Measurements from ENCODE around the gene SURF4. TPM values are rescaled to one million over a fixed set of nuclear protein-coding genes. Genes with fewer than 3 reads are reported as not detected.
A peak's percentile ranks its signal among the peaks of the same experiment; 100 is the strongest.
"Not testable (repeated sequence)": the region's sequence is repeated elsewhere in the genome, so short reads cannot be mapped to it uniquely, and the experiment has no call there.

Gene SURF4
- total RNA-seq, 1 donor from 2014 or later = 133 TPM

GRCh38 chr9:133351908-133352634, 23.8 kb downstream of the SURF4 start:
- no peak for DNase-seq

- DNase-seq = no peak
Observed at GRCh38 chr9:133351526-133351907, 24.3 kb downstream of the SURF4 start.

GRCh38 chr9:133349965-133350616, 25.8 kb downstream of the SURF4 start:
- no peak for DNase-seq

- no peak for DNase-seq
Observed at GRCh38 chr9:133348718-133349573, 26.9 kb downstream of the SURF4 start.

- DNase-seq = peak; percentile 96
Observed at GRCh38 chr9:133347985-133348717, 27.7 kb downstream of the SURF4 start, which contains the start of the genes MED22 and RPL7A. TSS of gene MED22 (minus strand) at chr9:133348131. CDS start at chr9:133346662, 1,469 bp downstream. TSS of gene RPL7A (plus strand) at chr9:133348218. CDS start at chr9:133348244, 26 bp downstream.

GRCh38 chr9:133347515-133347984, 28.3 kb downstream of the SURF4 start:
- DNase-seq = no peak

- no peak for DNase-seq
Observed at GRCh38 chr9:133346021-133346785, 29.7 kb downstream of the SURF4 start.

GRCh38 chr9:133345596-133345995, 30.3 kb downstream of the SURF4 start:
- DNase-seq = no peak

- no peak for DNase-seq
Observed at GRCh38 chr9:133344979-133345378, 30.9 kb downstream of the SURF4 start.

- no peak for DNase-seq
Observed at GRCh38 chr9:133344071-133344470, 31.8 kb downstream of the SURF4 start.

GRCh38 chr9:133342570-133342969, 33.3 kb downstream of the SURF4 start:
- no peak for DNase-seq

GRCh38 chr9:133342069-133342406, 33.8 kb downstream of the SURF4 start:
- DNase-seq = no peak

GRCh38 chr9:133341369-133342068, 34.3 kb downstream of the SURF4 start:
- no peak for DNase-seq

- DNase-seq = no peak
Observed at GRCh38 chr9:133340916-133341315, 34.9 kb downstream of the SURF4 start.

GRCh38 chr9:133340256-133340655, 35.6 kb downstream of the SURF4 start:
- DNase-seq = no peak

- DNase-seq = no peak
Observed at GRCh38 chr9:133339641-133340040, 36.2 kb downstream of the SURF4 start.

GRCh38 chr9:133335924-133336811, 39.7 kb downstream of the SURF4 start, which contains the start of gene SURF6:
TSS of gene SURF6 (minus strand) at chr9:133336188. CDS start at chr9:133336132, 56 bp downstream.
- peak; percentile 88 for DNase-seq

- DNase-seq = not testable (repeated sequence)
Observed at GRCh38 chr9:133334888-133335287, 41.0 kb downstream of the SURF4 start.

- no peak for DNase-seq
Observed at GRCh38 chr9:133334161-133334560, 41.7 kb downstream of the SURF4 start.
